Measurements from ENCODE around the gene ZNF497.

The ZNF497 gene

GRCh38 chr19:58353717-58354477 lies 8.7 kb downstream of the ZNF497 start:
- Histone ChIP-seq H3K4me3 (ENCODE audit: low read depth, low read length) (no peak overlapping the region), H3K36me3 (peaks cover 2% of the 10 kb centered on the region; the same call in 1 of the 2 replicates), H3K9me3 (no peaks in the 10 kb centered on the region), H3K27me3 (no peaks in the 10 kb centered on the region), H3K4me1 (no peaks in the 10 kb centered on the region)
- no peak for TF ChIP-seq CTCF (IDR thresholded peaks at IDR 0.05; ENCODE audit: low read depth, low read length)
- DNase-seq: no peak

- peaks cover 2% of the 10 kb centered on the region; the same call in 1 of the 2 replicates for H3K36me3 ChIP-seq
- no peaks in the 10 kb centered on the region for H3K4me1 ChIP-seq
- no peak within 1 kb of the TSS for H3K4me3 ChIP-seq (ENCODE audit: low read depth, low read length)
- DNase-seq: no peak
- H3K9me3 ChIP-seq: no peaks in the 10 kb centered on the region
- no peaks in the 10 kb centered on the region for H3K27me3 ChIP-seq
- TF ChIP-seq CTCF (IDR thresholded peaks at IDR 0.05; ENCODE audit: low read depth, low read length): no peak
These were observed 9.5 kb downstream of the ZNF497 start, which contains the start of gene A1BG for GRCh38 chr19:58352760-58353671. A1BG (minus strand) TSS chr19:58353492; CDS start chr19:58353437, 55 bp downstream.

GRCh38 chr19:58351990-58352755 lies 10.4 kb downstream of the ZNF497 start:
- H3K36me3 ChIP-seq: peaks cover 2% of the 10 kb centered on the region; the same call in 1 of the 2 replicates
- TF ChIP-seq CTCF (IDR thresholded peaks at IDR 0.05; ENCODE audit: low read depth, low read length): no peak
- H3K4me3 ChIP-seq (ENCODE audit: low read depth, low read length): no peak overlapping the region
- DNase-seq: no peak
- H3K27me3 ChIP-seq: no peaks in the 10 kb centered on the region
- H3K9me3 ChIP-seq: no peaks in the 10 kb centered on the region
- no peaks in the 10 kb centered on the region for H3K4me1 ChIP-seq

GRCh38 chr19:58351558-58351878 lies 11.0 kb downstream of the ZNF497 start:
- DNase-seq: no peak
- Histone ChIP-seq H3K4me1 (no peaks in the 10 kb centered on the region), H3K4me3 (ENCODE audit: low read depth, low read length) (no peak overlapping the region), H3K9me3 (no peaks in the 10 kb centered on the region), H3K27me3 (no peaks in the 10 kb centered on the region), H3K36me3 (peaks cover 2% of the 10 kb centered on the region; the same call in 1 of the 2 replicates)
- TF ChIP-seq CTCF (IDR thresholded peaks at IDR 0.05; ENCODE audit: low read depth, low read length): no peak

GRCh38 chr19:58350871-58351557 lies 11.5 kb downstream of the ZNF497 start:
- TF ChIP-seq CTCF (IDR thresholded peaks at IDR 0.05; ENCODE audit: low read depth, low read length): no peak
- Histone ChIP-seq H3K4me3 (ENCODE audit: low read depth, low read length) (no peak overlapping the region), H3K36me3 (peaks cover 2% of the 10 kb centered on the region; the same call in 1 of the 2 replicates)

More at GRCh38 chr19:58350871-58351557, 11.5 kb downstream of the ZNF497 start:
- Histone ChIP-seq H3K27me3 (no peaks in the 10 kb centered on the region), H3K9me3 (no peaks in the 10 kb centered on the region), H3K4me1 (no peaks in the 10 kb centered on the region)
- DNase-seq: no peak

All from BE2C (cell line).